ENCODE results near the gene NRXN3.

GRCh38 chr14:79916281-79916680 is 1746.1 kb downstream of the NRXN3 start:
- TF ChIP-seq CTCF (IDR thresholded peaks at IDR 0.05) (no peak), EZH2phosphoT487 (IDR thresholded peaks at IDR 0.05) (no peak)
